GM18498 (cell line): ENCODE results near the gene SNRNP25.

Source experiments
- ATAC-seq: cut with Tn5 transposase; IDR thresholded peaks from one replicate; pipeline ENCODE4 v1.9.1; 2021; ENCODE audit warnings: mild to moderate bottlenecking, moderate library complexity; ENCODE audit not compliant: unreplicated experiment

SNRNP25 gene

GRCh38 chr16:100989-101388 lies 47.4 kb downstream of the SNRNP25 start:
- ATAC-seq = no peak

- ATAC-seq = no peak
Measured at GRCh38 chr16:101586-101985, 48.0 kb downstream of the SNRNP25 start.

DNA sequence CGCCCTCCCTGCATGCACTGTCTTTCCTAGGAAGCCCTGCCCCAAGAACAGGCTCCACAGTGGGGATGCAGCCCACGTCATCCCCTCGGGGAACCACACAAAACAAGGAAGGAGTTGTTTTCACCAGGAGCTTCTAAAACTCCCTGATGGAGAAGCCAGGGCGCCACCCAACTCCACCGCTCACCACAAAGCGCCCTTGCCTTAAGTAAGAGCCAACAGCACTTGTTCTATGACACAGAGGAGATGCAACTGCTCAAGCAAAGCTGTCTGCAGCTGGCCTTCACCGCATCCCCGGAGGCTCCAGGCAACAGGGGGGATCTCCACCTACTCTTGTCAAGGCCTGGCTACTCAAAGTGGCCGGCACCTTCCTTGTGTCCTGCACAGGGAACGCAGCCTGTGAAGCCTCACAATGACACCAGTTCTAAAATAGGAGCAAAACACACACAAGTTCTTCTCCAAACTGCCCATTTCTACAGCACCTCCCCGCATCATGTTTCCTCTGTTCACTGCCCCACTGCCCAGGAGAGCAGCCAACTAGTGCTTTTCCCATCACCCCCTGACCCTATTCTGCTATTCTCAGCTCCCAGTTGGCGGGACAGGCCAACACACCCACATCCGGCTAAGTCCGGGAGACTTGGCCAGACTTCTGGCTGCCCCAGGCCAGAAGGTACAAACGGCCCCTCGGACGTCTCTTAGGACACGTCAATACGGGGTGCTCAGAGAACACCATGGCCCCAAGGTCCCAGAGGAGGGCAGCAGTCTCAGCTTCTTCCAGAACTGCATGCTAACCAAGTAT lies 48.6 kb downstream of the SNRNP25 start:
- ATAC-seq = no peak

DNA sequence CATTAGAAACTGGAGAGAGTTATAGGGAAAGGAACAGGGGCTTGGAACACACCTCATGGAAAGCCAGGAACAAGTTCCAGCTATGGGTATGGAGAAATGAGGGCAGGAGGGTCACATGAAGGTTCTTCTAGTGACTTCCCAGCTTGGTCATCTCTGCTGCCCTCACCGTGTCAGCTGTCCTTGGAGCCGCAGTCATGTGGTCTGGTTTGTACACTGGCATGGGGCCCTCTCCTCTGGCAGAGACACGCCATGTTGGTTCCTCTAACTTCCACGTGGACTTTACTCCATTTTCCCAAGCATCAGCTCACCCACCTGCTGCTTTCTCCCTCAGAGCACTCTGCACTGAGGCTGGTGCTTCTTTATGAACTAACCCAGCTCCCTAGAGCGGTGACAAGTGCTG lies 50.7 kb downstream of the SNRNP25 start:
- ATAC-seq = no peak

DNA sequence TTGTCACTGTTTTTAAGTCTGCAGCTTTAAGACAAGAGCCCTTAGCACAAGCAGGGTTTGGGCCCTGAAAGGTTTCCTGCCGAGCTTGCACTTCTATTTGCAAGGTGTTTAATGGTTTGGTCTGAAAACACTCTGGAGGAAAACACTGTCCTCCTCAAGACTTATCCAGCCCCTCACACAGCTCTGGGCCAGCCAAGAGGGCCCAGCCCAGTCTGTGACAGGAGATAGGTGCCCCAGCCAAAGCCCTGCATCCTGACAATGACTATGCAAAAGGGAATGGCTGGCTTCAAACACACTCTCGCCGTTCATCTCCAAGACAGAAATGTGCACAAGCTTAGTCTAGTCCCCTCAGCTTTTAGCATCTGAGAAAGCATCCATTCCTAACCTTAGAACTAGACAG lies 51.3 kb downstream of the SNRNP25 start:
- ATAC-seq = no peak

DNA sequence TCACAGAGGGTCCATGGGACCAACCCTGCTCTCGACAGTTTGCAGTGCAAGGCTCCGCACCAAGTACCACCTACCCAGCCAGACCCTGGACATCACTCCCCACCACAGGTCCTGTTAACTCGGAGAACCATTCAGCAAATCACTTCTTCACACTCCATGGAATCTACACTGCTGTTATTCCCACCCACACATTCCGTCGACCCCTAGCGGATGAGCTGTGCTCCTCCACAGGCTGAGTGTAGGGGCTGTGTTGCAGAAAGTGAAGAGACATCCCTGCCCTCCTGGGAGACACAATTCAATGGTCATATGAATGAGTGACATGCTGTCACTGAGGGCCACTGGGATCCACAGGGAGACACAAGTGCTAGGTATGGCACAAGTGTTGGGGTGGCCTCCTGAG lies 51.9 kb downstream of the SNRNP25 start:
- ATAC-seq = no peak

- ATAC-seq = no peak
Measured at GRCh38 chr16:106623-107324, 53.1 kb downstream of the SNRNP25 start.
